Activated CD8-positive, alpha-beta memory T cell treated with anti-CD3 and anti-CD28 coated beads, Interleukin-2, amount 50 U/mL, for 24 hours (primary cell): ENCODE measurements around the gene PPP2R3B.
"Not testable (repeated sequence)": the region's sequence is repeated elsewhere in the genome, so short reads cannot be mapped to it uniquely, and the experiment has no call there.

Source experiments
- DNase-seq: peaks from one replicate; pipeline ENCODE4 v3.0.0-alpha.2; 2020; ENCODE audit errors: extremely low read depth

Gene PPP2R3B

GRCh38 chrX:338836-339400 is 47.8 kb downstream of the PPP2R3B start:
- DNase-seq = no peak

DNA sequence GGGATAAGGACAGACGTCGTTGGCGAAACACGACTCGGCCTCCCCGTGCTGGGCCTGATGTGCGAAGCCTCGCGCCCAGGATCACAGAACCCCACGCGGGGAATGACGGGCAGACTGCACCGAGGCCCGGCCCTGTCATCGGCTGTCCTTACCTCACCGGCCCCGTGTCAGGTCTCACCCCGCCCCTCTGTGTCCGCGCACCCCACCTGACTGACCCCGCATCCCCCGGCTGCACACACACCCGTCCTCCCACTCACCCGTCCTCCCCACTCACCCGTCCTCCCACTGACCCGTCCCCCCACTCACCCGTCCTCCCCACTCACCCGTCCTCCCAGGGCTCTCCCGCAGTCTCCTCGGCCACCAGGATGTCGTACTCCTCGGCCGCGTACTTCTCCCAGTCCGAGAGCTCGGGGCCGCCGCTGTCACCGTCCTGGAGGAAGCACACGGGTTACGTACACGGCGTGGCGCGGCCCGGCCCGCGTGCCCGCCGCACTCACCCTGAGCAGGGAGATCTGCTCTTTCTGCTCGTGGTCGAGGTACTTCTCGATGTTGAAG is 48.3 kb downstream of the PPP2R3B start:
- no peak for DNase-seq

GRCh38 chrX:337331-337831 is 49.3 kb downstream of the PPP2R3B start:
- no peak for DNase-seq

DNA sequence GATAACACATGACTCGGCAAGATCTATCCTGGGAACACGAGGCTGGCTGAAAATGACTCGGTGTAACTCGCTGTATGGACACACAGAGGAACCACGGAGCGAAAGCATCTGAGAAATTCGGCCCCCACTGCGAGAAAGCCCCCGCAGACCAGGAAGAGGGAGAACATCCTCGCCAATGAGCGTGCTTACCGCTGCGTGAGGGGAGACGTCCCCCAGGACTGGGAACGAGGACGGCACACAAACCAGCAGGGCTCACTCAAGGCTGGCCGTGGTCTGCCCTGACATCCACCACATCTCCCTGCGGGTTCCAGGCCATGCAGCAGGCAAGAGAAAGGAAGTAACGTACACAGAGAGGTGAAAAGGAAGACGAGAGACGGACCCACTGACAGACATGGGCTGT is 50.5 kb downstream of the PPP2R3B start:
- no peak for DNase-seq

DNA sequence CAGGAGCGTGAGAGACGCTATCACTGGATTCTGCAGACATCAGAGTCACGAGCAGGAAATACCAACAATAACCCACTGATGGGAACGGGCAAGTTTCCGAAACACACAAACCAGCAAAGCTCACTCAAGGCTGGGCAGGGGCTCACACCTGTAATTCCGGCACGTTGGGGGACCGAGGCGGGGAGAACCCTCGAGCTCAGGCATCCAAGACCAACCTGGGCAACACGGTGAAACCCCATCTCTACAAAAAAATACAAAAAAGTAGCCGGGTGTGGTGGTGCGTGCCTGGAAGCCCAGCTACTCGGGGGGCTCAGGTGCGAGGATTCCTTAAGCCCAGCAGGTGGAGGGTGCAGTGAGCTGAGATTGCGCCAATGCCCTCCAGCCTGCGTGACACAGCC is 51.0 kb downstream of the PPP2R3B start:
- DNase-seq = no peak

- DNase-seq = no peak
Observed at GRCh38 chrX:334971-335757, 51.5 kb downstream of the PPP2R3B start.

DNA sequence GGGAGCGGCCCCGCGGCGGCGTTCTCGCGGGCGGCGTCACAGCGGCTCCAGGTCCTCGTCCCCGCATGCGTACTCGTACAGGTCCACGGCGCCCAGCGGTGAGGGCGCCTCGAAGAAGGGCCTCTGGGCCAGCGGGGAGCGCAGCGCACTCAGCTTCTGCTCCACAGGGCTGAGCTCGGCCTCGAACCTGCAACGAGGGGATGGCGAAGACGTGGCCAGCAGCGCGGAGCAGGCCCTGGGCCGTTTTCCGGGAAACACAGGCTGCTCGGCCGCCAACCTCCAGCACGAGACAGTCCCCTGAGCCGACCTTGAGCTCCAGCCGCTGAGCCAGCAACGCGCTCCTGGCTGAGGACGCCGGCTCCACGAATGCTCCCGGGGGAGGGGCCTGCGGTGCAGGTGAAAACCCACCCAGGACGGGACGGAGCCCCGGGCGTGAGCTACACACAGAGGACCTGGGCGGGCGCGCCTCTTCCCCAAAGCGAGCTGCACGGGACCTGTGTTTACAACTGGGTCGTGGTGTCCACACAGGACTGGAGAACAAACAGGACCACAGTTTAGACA is 52.3 kb downstream of the PPP2R3B start:
- DNase-seq = no peak

- no peak for DNase-seq
Observed at GRCh38 chrX:333611-334311, 52.9 kb downstream of the PPP2R3B start.

DNA sequence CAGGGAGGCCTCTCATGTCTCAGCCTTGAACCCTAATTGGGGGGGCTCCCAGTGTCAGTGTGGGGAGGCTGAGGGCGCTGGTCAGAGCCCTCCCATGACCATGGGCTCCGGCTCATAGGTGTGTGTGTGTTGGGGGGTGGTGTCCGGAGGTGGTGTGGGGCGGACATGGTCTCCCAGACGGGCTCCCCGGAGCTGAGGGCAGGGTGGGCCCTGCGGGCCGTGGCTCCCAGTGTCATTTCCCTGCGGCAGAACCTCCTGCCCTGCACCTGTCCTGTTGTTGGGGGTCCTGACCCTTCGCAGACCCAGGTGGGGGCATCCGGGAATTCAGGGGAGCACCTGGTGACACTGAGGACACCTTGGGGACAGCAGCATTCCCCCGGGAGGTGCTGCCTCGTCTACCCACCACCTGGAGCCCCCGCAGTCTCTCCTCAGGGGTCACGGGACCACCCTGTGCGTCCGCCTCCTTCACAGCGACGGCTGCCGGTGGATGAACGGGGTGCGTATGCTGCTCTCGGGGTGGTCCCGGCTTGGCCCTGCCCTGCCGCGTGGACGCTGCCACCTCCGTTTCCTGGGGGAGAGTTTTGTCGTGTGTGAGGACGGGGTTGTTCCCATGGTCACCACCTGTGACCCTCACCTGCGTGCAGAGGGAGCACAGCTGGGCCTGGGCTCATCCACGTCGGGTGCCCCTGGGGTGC is 53.6 kb downstream of the PPP2R3B start:
- DNase-seq = no peak

- DNase-seq = no peak
Observed at GRCh38 chrX:332496-332860, 54.2 kb downstream of the PPP2R3B start.

- DNase-seq = no peak
Observed at GRCh38 chrX:331825-332495, 54.7 kb downstream of the PPP2R3B start.

DNA sequence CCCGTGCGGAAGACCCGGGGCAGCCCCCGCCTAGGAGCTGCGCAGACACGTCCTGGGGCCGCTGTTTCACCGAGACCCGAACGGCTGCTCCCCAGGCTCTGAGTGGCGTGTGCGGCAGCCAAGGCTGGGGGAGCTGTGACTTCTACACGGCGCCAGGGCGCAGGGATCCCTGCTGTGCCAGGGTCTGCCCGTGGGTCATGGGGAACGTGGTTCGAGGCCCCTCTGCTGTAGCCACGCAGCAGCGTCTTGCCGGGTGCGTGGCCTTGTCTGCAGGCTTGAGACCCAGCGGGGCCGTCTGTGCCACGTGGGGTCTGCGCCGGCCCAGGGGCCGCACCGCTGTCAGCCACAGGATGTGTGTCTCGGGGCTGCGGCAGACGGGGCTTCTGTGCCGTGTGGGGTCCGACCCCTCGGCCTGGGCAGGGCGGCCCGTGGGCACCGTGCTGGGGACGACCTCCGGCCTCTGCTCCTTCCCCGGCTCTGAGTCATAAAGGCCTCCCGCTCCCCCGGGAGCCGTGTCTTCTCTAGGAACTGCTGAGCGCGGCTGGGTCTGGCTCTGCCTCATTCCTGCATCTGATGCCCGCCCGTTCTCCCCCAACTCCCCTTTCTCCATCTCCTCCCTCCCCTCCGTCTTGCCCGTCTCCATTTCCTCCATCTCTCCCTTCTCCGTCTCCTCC is 55.4 kb downstream of the PPP2R3B start:
- no peak for DNase-seq

DNA sequence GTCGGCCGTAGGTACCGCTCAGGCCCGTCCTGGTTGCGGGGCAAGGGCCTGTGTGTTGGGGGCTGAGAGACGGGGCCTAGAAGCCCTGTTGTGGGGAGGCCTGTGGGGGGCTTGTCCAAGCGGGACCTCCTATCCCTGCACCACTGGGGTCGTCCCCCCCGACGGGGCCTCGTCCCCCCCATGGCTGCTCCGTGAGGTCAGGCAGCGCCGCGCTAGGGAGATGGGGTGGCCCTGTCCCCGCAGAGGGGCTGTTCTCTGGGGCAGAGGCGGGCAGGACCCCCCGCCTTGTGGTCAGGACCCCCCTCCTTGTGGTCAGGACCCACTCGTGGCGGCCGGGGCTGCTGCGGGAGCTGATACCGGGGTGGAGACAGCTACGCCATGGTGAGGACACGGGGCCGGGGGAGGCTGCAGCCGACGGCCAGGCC is 56.0 kb downstream of the PPP2R3B start:
- no peak for DNase-seq

DNA sequence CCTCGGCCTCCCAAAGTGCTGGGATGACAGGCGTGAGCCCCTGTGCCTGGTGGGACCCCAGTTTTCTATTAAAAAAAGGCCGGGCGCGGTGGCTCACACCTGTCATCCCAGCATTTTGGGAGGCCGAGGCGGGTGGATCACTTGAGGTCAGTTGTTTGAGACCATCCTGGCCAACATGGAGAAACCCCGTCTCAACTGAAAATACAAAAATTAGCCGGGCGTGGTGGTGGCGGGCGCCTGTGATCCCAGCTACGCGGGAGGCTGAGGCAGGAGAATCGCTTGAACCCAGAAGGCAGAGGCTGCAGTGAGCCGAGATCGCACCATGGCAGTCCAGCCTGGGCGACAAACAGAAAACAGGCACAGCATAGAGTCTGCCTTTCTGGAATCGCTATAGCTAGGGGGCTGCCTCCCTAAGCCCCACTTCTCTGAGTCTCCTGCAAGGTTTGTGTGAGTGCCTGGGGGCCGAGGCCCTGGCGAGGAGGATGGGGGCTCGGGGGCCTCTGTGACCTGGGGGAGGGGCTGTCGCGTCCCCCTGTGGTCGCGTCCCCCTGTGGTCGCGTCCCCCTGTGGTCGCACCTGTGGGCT is 56.5 kb downstream of the PPP2R3B start:
- DNase-seq = not testable (repeated sequence)

GRCh38 chrX:329291-329910 is 57.3 kb downstream of the PPP2R3B start:
- no peak for DNase-seq

GRCh38 chrX:327660-328126 is 59.0 kb downstream of the PPP2R3B start:
- no peak for DNase-seq

DNA sequence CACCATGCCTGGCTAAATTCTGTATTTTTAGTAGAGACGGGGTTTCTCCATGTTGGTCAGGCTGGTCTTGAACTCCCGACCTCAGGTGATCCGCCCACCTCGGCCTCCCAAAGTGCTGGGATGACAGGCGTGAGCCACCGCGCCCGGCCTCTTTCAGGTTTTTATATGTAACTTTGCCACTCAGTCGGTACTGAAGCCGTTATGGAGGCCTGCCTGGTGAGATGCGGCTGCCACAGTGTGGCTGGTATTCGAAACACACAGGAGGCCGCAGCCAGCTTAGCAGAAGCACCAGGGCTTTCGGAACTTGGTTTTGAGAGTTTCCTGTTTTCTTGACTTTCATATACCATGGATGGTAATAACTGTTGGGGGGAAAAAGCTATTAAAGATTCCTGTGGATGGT is 62.0 kb downstream of the PPP2R3B start:
- not testable (repeated sequence) for DNase-seq

GRCh38 chrX:323721-324628 is 62.7 kb downstream of the PPP2R3B start:
- DNase-seq = no peak
